Rectal smooth muscle tissue (tissue), 1 donor: ENCODE results near the gene PRDM5.

ENCODE experiments used
- H3K27ac ChIP-seq: one replicate; pipeline ENCODE4 v1.7.0; 2013; ENCODE audit warnings: low read depth, low read length, inconsistent platforms
- H3K27me3 ChIP-seq: one replicate; pipeline ENCODE4 v1.7.0; 2013; ENCODE audit warnings: low read length; ENCODE audit not compliant: control insufficient read depth, insufficient read depth
- H3K36me3 ChIP-seq: one replicate; pipeline ENCODE4 v1.7.0; 2013; ENCODE audit warnings: low read length; ENCODE audit not compliant: control insufficient read depth, insufficient read depth
- H3K4me1 ChIP-seq: one replicate; pipeline ENCODE4 v1.7.0; 2013; ENCODE audit warnings: low read length; ENCODE audit not compliant: control insufficient read depth, insufficient read depth
- H3K4me3 ChIP-seq: one replicate; pipeline ENCODE4 v1.7.0; 2013; ENCODE audit warnings: low read length
- H3K9ac ChIP-seq: one replicate; pipeline ENCODE4 v1.7.0; 2013; ENCODE audit warnings: low read length

Gene PRDM5

DNA sequence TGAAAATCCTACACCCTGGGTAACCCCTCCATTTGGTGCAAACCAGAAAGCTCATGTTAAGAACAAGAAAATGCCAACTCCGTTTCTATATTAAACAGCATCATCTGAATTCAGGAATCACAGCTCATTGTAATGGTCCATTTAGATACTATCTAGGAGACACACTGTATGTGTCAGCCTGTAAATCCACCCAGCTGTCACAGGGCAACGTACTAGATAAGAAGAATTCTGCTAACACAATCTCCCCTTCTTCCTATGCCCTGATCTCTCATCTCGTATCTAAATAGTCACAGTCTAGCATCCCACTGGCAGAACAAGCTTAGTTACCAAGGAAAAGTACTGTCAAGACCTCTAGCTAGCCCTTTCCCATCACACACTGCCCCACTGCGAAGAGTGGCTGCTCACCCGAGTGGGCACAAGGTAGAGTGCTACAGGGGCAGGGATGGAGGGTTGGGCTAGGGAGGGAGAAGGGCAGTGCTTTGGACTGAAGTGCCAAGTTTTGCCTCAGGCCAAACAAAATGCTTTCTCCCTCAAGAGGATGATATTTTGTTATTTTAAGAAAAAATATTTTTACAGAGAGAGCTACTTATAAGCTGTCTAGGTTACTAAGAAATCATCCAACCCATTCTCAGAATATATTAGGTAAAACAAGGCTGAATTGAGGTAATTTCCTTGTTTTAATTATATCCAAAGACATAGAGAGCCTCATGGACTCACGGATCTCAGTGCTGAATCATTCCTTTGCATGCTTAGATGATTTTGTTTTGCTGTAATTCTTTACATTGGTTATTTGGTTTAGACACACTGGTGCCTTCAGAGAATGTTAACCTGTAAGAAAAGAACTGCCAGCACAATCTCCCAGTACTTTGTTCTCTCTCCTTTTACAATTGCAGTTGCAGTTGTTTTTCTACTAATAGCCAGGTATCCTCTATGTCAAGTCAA lies 196.6 kb downstream of the PRDM5 start:
- H3K9ac ChIP-seq = no peak overlapping the region
- no peaks in the 10 kb centered on the region for H3K36me3 ChIP-seq
- no peaks in the 10 kb centered on the region for H3K27me3 ChIP-seq
- H3K4me1 ChIP-seq = no peaks in the 10 kb centered on the region
- H3K27ac ChIP-seq = no peak overlapping the region
- H3K4me3 ChIP-seq = no peak overlapping the region

DNA sequence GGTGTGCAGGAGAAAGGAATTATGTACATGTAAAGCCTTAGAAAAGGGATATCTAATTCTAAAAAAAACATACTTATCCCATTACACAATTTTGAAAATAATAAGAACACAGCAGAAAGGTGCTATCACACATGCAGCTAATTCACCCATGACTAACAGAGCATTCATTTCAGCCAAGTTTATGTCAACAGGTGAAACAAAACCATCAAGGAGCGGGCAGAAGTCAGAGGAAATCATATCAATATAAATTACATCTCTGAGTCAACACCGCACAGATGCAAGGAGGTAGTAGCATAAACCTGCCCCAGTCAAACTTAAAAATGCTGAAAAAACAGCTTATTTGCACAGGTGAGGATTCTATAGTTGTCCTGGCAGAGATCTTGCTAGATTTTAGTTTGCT lies 197.9 kb downstream of the PRDM5 start:
- Histone ChIP-seq H3K27me3 (no peaks in the 10 kb centered on the region), H3K27ac (no peak overlapping the region), H3K36me3 (no peaks in the 10 kb centered on the region), H3K4me3 (no peak overlapping the region), H3K4me1 (no peaks in the 10 kb centered on the region), H3K9ac (no peak overlapping the region)

DNA sequence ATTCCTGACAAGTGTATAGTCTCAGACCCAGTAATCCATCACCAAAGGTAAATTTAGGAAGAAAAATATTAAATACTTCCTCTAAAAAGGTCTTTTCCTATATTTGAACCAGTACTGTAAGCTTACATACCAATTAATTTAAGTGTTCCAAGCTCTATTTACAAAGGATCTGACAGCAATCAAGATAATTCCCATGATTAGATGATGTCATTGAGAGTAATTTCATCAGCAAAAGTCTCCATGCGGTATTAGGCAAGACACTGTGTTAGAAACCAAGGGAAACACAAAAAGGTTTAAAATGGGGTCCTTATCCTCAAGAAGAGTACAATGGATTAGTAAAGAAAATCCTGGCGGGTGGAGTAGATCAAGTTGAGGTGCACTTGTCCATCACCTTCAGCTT lies 198.5 kb downstream of the PRDM5 start:
- Histone ChIP-seq H3K9ac (no peak overlapping the region), H3K27ac (no peak overlapping the region), H3K36me3 (no peaks in the 10 kb centered on the region), H3K27me3 (no peaks in the 10 kb centered on the region), H3K4me3 (no peak overlapping the region), H3K4me1 (no peaks in the 10 kb centered on the region)

DNA sequence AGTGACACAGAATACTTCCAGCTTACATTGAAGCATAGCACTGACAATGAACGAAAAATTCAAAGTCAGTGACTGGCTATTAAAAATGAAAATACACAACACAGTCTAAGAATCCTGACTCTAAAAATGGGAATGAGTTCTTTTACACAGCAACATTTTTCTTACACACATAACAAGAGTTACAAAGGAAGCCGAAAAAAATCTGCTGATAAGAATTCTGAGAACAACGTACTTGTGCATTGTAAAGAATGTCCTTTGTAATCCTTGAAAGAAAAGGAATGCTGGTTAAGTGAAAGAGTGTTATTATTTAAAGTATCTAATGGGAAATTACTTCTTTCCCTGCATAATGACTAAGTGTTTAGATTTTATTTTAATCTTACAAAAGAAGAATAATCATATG lies 199.4 kb downstream of the PRDM5 start:
- H3K9ac ChIP-seq = no peak overlapping the region
- H3K4me3 ChIP-seq = no peak overlapping the region
- no peaks in the 10 kb centered on the region for H3K36me3 ChIP-seq
- no peak overlapping the region for H3K27ac ChIP-seq
- no peaks in the 10 kb centered on the region for H3K4me1 ChIP-seq
- H3K27me3 ChIP-seq = no peaks in the 10 kb centered on the region

DNA sequence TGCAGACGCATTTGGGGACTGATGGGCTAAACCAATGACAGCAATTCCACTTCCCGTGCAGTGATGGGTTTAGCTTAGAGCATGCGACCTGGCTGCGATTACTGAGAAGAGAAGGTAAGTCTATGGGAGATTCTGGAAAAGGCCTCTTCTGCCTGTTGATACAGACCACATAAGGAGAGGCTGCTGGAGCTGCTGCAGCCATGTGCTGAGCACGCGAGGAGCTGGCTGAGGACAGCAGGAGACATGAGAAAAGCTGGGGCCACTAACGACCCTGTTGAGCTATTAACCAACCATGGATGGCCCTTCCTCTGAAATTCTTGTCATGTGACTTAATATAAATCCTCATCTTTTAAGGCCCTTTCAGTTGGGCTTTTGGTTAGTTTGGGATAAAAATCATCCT lies 199.9 kb downstream of the PRDM5 start:
- Histone ChIP-seq H3K27me3 (no peaks in the 10 kb centered on the region), H3K4me3 (no peak overlapping the region), H3K4me1 (no peaks in the 10 kb centered on the region), H3K36me3 (no peaks in the 10 kb centered on the region), H3K27ac (no peak overlapping the region), H3K9ac (no peak overlapping the region)

DNA sequence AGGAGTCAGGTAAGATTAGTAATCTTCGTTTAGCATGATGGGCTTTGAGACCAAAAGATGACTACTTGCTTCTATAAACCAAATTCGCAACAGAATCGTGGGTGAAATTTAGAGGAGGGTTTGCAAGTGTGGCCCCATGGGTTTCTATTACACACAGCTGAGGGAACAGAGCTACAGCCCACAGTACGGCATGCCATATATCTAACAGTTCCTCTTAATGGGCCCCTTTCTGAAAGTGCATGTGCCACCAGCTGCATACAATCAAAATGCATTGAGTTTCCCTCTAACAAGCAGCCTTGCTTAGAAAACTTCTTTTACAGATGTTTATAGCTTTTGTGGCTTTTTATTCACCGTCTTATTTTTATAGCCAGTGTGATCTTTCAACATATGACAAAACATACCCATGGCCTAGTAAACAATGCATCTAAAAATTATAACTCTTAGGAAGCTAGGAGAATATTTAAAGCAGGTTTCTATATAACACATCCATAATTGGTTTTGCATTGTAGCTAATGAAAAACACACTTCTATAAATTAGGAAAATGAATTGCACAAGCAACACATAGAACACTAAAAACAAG lies 202.1 kb downstream of the PRDM5 start:
- H3K4me3 ChIP-seq = no peak overlapping the region
- no peaks in the 10 kb centered on the region for H3K4me1 ChIP-seq
- no peak overlapping the region for H3K9ac ChIP-seq
- H3K27ac ChIP-seq = no peak overlapping the region
- H3K36me3 ChIP-seq = no peaks in the 10 kb centered on the region
- no peaks in the 10 kb centered on the region for H3K27me3 ChIP-seq

DNA sequence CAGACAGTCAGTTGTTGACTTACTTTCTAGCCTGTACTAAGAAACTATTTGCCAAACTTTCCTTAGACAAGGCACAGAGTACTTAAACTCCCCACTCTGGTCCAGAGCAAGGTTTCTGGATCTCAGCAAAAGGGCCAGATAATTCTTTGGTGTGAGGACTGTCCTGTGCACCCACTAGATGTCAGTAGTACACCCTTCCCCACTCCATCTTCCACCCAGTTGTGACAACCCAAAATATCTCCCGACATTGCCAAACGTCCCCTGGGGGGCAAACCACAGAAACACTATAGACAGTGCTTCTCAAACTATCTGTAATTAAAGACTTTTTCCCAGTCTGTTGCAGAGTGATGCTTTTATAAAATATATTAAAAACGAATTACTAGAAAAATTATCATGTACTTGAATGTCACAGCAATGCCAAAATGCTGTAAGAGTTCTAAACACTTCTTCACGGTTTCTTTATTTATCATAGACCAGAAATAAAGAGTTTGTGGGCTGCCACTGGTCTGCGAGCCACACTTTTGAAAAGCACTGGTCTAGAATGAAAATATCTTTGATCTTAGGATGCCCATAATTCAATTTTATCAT lies 203.5 kb downstream of the PRDM5 start:
- Histone ChIP-seq H3K27ac (no peak overlapping the region), H3K27me3 (no peaks in the 10 kb centered on the region), H3K4me3 (no peak overlapping the region), H3K9ac (no peak overlapping the region), H3K36me3 (no peaks in the 10 kb centered on the region), H3K4me1 (no peaks in the 10 kb centered on the region)

DNA sequence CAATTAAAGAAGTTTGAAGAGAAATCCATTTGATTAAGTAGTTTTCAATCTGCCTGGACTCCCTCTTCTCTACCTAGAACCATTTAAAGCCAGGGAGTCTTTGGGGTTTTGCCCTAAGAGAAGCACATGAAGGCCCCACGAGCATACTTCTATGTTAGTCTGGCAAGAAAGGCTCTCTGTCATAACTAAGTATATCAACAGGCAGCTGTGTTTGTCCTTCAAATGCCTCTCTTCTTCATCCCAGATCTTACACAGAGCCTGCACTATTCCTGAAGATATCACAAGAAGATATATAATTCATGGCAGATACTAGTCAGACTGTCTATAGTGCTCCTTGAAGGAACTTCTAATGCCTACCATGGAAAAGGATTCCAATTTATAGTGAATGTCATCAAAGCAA lies 206.2 kb downstream of the PRDM5 start:
- Histone ChIP-seq H3K9ac (no peak overlapping the region), H3K4me1 (no peaks in the 10 kb centered on the region), H3K27me3 (no peaks in the 10 kb centered on the region), H3K27ac (no peak overlapping the region), H3K36me3 (no peaks in the 10 kb centered on the region), H3K4me3 (no peak overlapping the region)

DNA sequence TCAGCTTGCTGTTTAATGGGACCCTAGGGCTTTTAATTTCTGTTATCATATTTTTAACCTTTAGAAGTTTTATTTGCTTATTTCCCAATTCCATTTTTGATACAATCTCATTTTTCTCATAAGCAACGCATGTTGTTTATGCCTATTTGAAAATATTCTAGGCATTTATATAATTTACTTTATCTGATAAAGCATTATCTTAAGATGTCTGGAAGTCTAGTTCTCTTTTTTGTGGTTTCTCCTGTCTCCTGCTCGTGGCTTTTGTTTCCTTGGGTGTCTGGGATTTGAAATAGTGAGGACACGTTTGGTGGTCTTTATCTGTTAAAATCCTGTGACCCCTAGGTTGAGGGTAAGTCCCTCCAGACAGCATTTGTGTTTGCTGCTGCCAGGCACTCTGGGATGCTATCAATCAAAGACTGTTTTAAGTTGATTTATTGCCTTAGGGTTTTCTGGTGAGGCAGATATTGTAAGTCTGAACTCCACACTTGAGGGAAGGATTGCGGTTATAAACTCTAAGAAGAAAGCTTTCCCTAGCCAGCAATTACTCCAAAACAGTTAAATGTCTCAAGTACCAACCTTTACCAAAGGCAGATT lies 208.0 kb downstream of the PRDM5 start:
- H3K27me3 ChIP-seq = no peaks in the 10 kb centered on the region
- no peak overlapping the region for H3K27ac ChIP-seq
- no peak overlapping the region for H3K9ac ChIP-seq
- no peak overlapping the region for H3K4me3 ChIP-seq
- no peaks in the 10 kb centered on the region for H3K36me3 ChIP-seq
- H3K4me1 ChIP-seq = peaks cover 2% of the 10 kb centered on the region

DNA sequence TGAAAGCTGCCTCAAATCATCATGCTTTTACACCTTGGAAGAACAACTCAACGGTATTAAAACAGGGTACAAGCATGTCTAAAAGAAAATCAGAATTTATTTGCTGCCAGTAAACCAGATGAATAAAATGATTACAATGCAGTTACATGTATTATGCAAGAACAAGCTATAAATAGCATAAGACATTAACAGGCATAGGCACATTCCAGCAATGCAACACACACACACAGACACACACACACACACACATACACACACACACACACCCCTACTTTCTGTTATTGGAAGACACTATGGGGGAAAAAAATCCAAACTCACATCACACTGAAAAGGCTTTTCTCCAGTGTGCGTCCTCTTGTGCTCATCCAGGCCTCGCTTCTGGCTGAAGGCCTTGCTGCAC lies 212.5 kb downstream of the PRDM5 start:
- H3K36me3 ChIP-seq = no peaks in the 10 kb centered on the region
- H3K27me3 ChIP-seq = no peaks in the 10 kb centered on the region
- peaks cover 2% of the 10 kb centered on the region for H3K4me1 ChIP-seq
- no peak overlapping the region for H3K9ac ChIP-seq
- H3K27ac ChIP-seq = no peak overlapping the region
- H3K4me3 ChIP-seq = no peak overlapping the region

DNA sequence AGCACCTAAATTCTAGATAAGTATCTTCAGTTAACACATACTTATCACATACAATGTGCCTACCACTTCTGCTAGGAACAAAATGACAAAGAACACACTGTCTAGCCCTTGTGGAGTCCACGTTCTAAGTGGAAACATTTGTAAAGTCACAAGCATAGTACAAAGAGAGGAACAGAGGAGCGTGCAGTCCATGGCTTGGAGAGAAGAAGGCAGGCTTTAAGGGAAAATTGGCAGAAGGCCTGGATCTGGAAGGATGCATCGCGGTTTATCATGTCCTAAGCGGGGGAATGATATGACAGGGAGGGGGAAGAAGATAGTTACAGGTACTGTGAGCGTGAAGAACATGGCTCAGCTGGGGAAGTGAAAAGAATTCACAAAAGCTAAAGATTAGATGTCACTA lies 218.0 kb downstream of the PRDM5 start:
- H3K4me1 ChIP-seq = no peaks in the 10 kb centered on the region
- H3K4me3 ChIP-seq = no peak overlapping the region
- H3K9ac ChIP-seq = no peak overlapping the region
- no peaks in the 10 kb centered on the region for H3K36me3 ChIP-seq
- H3K27ac ChIP-seq = no peak overlapping the region
- no peaks in the 10 kb centered on the region for H3K27me3 ChIP-seq

DNA sequence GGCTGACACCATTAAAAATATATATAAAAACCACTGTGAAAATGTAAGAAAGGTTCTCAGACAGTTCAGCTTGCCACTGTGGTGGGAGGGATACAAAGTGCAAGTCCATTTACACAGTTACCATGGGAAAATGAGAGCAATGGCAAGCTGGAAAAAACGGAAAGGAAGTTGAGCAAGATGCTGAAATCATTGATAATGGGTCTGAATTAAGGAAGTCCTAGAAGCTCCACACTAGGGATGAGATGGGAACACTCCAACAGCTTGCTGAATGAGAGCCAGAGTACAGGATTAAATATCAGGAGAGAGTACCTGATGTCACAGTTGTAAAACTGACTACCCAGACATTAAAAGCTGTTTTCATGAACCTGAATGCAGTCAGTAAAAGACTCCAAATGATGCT lies 218.6 kb downstream of the PRDM5 start:
- Histone ChIP-seq H3K4me3 (no peak overlapping the region), H3K9ac (no peak overlapping the region), H3K27me3 (no peaks in the 10 kb centered on the region), H3K4me1 (no peaks in the 10 kb centered on the region), H3K27ac (no peak overlapping the region), H3K36me3 (no peaks in the 10 kb centered on the region)
